ENCODE measurements around the gene FAM222A.

DNA sequence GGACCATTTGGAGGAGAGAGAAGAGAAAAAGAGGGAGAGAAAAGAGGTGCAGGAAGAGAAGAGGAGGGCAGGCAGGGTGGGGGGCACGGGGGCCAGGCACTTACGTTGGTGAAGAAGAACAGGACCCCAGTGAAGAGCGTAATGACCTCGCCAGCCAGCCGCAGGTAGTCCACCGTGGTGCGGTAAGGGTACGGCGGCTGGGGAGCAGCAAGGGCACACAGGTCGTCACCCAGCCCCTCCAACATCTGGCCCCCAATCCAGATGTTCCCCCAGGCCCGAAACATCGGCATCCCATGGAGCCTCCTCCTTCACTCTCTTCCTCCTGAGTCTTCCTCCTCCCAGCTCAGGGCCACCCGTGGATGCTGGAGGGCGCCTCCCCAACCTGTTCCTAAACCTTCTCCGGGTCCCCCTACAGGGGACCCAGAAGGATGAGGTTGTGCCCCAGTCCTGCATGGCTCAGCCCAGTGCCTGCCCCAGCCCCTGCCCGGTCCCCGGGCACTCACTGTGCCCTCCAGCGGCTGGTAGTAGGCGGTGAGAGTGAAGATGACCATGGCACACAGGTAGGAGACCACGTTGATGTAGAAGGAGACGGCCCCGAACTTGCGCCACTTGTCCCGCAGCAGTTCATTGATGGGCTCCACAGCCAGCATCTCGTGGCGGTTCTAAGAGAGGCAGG, 80.3 kb downstream of the FAM222A start:
- TF ChIP-seq, protein P1, sequence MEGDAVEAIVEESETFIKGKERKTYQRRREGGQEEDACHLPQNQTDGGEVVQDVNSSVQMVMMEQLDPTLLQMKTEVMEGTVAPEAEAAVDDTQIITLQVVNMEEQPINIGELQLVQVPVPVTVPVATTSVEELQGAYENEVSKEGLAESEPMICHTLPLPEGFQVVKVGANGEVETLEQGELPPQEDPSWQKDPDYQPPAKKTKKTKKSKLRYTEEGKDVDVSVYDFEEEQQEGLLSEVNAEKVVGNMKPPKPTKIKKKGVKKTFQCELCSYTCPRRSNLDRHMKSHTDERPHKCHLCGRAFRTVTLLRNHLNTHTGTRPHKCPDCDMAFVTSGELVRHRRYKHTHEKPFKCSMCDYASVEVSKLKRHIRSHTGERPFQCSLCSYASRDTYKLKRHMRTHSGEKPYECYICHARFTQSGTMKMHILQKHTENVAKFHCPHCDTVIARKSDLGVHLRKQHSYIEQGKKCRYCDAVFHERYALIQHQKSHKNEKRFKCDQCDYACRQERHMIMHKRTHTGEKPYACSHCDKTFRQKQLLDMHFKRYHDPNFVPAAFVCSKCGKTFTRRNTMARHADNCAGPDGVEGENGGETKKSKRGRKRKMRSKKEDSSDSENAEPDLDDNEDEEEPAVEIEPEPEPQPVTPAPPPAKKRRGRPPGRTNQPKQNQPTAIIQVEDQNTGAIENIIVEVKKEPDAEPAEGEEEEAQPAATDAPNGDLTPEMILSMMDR (IDR thresholded peaks at IDR 0.05 in 4 of 5, conservative IDR thresholded peaks at IDR 0.05 in 1 of 5): no peak
- no peak for TF ChIP-seq POLR2A (IDR thresholded peaks at IDR 0.05)

Measured in gastrocnemius medialis (tissue), 4 donors.